Mesenchymal stem cell (in vitro differentiated cells and primary cell): ENCODE measurements around the gene VHLL.

Source experiments
- DNase-seq: peaks from one replicate; pipeline ENCODE4 v3.0.0-alpha.2; 2013
- H2AFZ ChIP-seq: one replicate; pipeline ENCODE4 v1.6.1; 2013; ENCODE audit warnings: low read depth, mild to moderate bottlenecking, control low read depth, inconsistent platforms, low read length, moderate library complexity
- H2AK5ac ChIP-seq: 2 replicates; pipeline ENCODE4 v1.6.1; 2013; ENCODE audit warnings: low read length, moderate library complexity, mild to moderate bottlenecking, inconsistent platforms; ENCODE audit not compliant: severe bottlenecking
- H2BK120ac ChIP-seq: one replicate; pipeline ENCODE4 v1.6.1; 2013; ENCODE audit warnings: low read depth, mild to moderate bottlenecking, inconsistent platforms, low read length, moderate library complexity
- H2BK12ac ChIP-seq, 2 experiments: one replicate each; pipeline ENCODE4 v1.6.1; 2013; ENCODE audit warnings: inconsistent platforms in 2 of 2, low read length in 2 of 2, mild to moderate bottlenecking in 2 of 2, moderate library complexity in 2 of 2, control low read depth in 1 of 2
- H2BK15ac ChIP-seq: one replicate; pipeline ENCODE4 v1.6.1; 2013; ENCODE audit warnings: mild to moderate bottlenecking, low read depth, inconsistent platforms; ENCODE audit not compliant: poor library complexity, severe bottlenecking
- H2BK5ac ChIP-seq: 2 replicates; pipeline ENCODE4 v1.6.1; 2013; ENCODE audit warnings: low read depth, mild to moderate bottlenecking, low read length, control low read depth, inconsistent platforms; ENCODE audit not compliant: poor library complexity, severe bottlenecking
- H3K14ac ChIP-seq, 2 experiments: one replicate each; pipeline ENCODE4 v1.6.1; 2013; ENCODE audit warnings: inconsistent platforms in 2 of 2, low read length in 2 of 2, control low read depth in 1 of 2, mild to moderate bottlenecking in 1 of 2, moderate library complexity in 1 of 2
- H3K18ac ChIP-seq, 2 experiments: one replicate each; pipeline ENCODE4 v1.6.1; 2013; ENCODE audit warnings: inconsistent platforms in 2 of 2, low read length in 2 of 2, control low read depth in 1 of 2, low read depth in 1 of 2, mild to moderate bottlenecking in 1 of 2
- H3K23ac ChIP-seq, 2 experiments: one replicate each; pipeline ENCODE4 v1.6.1; 2013; ENCODE audit warnings: inconsistent platforms in 2 of 2, low read length in 2 of 2, mild to moderate bottlenecking in 2 of 2, moderate library complexity in 2 of 2, control low read depth in 1 of 2
- H3K27ac ChIP-seq: 2 replicates; pipeline ENCODE4 v1.5.1; 2013; ENCODE audit warnings: mild to moderate bottlenecking, moderate library complexity, low read length, control low read depth, inconsistent platforms; ENCODE audit not compliant: poor library complexity, severe bottlenecking
- H3K27me3 ChIP-seq, 2 experiments: 2 replicates each; pipeline versions ENCODE4 v1.6.1 to v1.7.0; 2013; ENCODE audit warnings: low read length in 2 of 2, mild to moderate bottlenecking in 2 of 2, moderate library complexity in 2 of 2, control low read depth in 1 of 2, inconsistent platforms in 1 of 2; ENCODE audit not compliant: control insufficient read depth in 1 of 2, insufficient read depth in 1 of 2
- H3K36me3 ChIP-seq, 2 experiments: 2 replicates each; pipeline versions ENCODE4 v1.6.1 to v1.7.0; 2013; ENCODE audit warnings: low read length in 2 of 2, control low read depth in 1 of 2, inconsistent platforms in 1 of 2, low read depth in 1 of 2, mild to moderate bottlenecking in 1 of 2; ENCODE audit not compliant: insufficient read depth in 2 of 2, control insufficient read depth in 1 of 2
- H3K4ac ChIP-seq, 2 experiments: one replicate each; pipeline ENCODE4 v1.6.1; 2013; ENCODE audit warnings: inconsistent platforms in 2 of 2, low read length in 2 of 2, mild to moderate bottlenecking in 2 of 2, moderate library complexity in 2 of 2, control low read depth in 1 of 2, low read depth in 1 of 2
- H3K4me1 ChIP-seq: 2 replicates; pipeline ENCODE4 v1.6.1; 2013; ENCODE audit warnings: low read depth, low read length, control low read depth; ENCODE audit not compliant: control insufficient read depth, insufficient read depth
- H3K4me2 ChIP-seq: 2 replicates; pipeline ENCODE4 v1.6.1; 2013; ENCODE audit warnings: low read length, mild to moderate bottlenecking, inconsistent platforms; ENCODE audit not compliant: poor library complexity, severe bottlenecking
- H3K4me3 ChIP-seq, 2 experiments: 2 replicates each; pipeline versions ENCODE4 v1.5.1 to v1.7.0; 2013; ENCODE audit warnings: low read length in 2 of 2, mild to moderate bottlenecking in 2 of 2, control low read depth in 1 of 2, low read depth in 1 of 2; ENCODE audit not compliant: insufficient read depth in 1 of 2
- H3K79me1 ChIP-seq: replicated peaks from 2 replicates; pipeline ENCODE4 v1.6.1; 2013; ENCODE audit warnings: mild to moderate bottlenecking, control low read depth, low read length, inconsistent platforms; ENCODE audit not compliant: poor library complexity, severe bottlenecking
- H3K9ac ChIP-seq: 2 replicates; pipeline ENCODE4 v1.7.0; 2013; ENCODE audit warnings: mild to moderate bottlenecking, low read length, moderate library complexity
- H3K9me3 ChIP-seq: 2 replicates; pipeline ENCODE4 v1.7.0; 2013; ENCODE audit warnings: mild to moderate bottlenecking, low read length; ENCODE audit not compliant: control insufficient read depth
- H4K8ac ChIP-seq: one replicate; pipeline ENCODE4 v1.6.1; 2013; ENCODE audit warnings: inconsistent platforms, mild to moderate bottlenecking, low read length, moderate library complexity
- H4K91ac ChIP-seq: one replicate; pipeline ENCODE4 v1.6.1; 2013; ENCODE audit warnings: mild to moderate bottlenecking, low read length, inconsistent platforms
- WGBS: methylation state at CpG from one replicate; pipeline ENCODE4 v1.1.7; 2013; ENCODE audit warnings: mixed read lengths; 5-methylcytosine and 5-hydroxymethylcytosine counted together

VHLL gene

DNA sequence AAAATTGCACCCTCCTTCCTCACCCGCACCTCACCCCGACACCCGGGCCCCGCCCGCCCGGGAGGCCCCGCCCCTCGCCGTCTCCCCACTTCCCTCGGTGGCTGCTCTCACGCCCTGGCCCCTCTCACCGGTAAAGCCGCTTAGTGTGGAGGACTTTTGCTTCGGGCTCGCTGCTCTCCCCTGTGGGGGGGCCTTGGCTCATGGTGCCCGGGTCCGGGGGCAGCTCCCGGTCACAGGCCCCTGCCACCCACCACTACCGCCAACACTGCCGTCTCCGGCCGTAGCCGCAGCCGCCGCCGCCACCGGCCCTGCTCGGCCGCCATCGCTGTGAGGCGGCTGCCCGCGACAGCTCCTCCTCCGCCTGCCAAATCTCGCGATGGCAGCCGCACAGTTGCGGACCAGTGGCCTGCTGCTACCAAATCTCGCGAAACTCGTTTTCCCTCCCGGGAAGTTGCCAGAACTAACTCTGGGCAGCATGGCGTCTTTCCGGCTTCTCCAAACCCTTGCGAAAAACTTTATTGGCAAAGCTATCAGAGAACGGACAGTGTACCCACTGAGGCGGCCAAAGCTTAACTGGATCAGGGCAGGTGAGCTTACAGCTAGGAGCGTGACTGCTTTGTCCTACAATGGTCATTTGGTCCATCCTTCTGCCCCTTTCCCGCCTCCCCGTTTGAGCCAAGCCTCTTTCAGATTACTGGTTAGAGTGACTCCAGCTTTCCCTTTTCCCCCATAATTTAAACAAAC, 16.5 kb downstream of the VHLL start, which contains the start of gene SMG5:
Gene SMG5 (minus strand): TSS at position 347 of the 744 bp plus-strand sequence. CDS start 145 bp downstream, at position 202.
- Histone ChIP-seq H3K4me3 (peak within 1 kb of the TSS; percentile 89), H3K27me3 (no peaks in the 10 kb centered on the region), H3K36me3 (peaks cover 30 to 32% of the 10 kb centered on the region in 2 experiments), H4K91ac (peak within 1 kb of the TSS; percentile 87), H2BK5ac (peak within 1 kb of the TSS; percentile 66), H3K14ac (peak within 1 kb of the TSS; percentile 60 to 97), H3K18ac (peak within 1 kb of the TSS; percentile 88 to 89), H3K4me2 (peak within 1 kb of the TSS; percentile 83), H2AK5ac (peak within 1 kb of the TSS; percentile 37), H4K8ac (peak within 1 kb of the TSS; percentile 90), H3K79me1 (peaks cover 21% of the 10 kb centered on the region), H3K4ac (peak within 1 kb of the TSS; percentile 75 to 81), H2BK12ac (no peak within 1 kb of the TSS), H2BK120ac (peak within 1 kb of the TSS; percentile 68), H2AFZ (peak within 1 kb of the TSS; percentile 89), H3K23ac (no peak within 1 kb of the TSS), H3K27ac (peak within 1 kb of the TSS; percentile 66), H3K9me3 (no peaks in the 10 kb centered on the region), H3K9ac (peak within 1 kb of the TSS; percentile 89), H3K4me1 (peaks cover 9% of the 10 kb centered on the region), H2BK15ac (peak within 1 kb of the TSS; percentile 94)
- under 1% methylated on average over 50 of the region's 50 CpGs for WGBS
- peak; percentile 99 for DNase-seq

DNA sequence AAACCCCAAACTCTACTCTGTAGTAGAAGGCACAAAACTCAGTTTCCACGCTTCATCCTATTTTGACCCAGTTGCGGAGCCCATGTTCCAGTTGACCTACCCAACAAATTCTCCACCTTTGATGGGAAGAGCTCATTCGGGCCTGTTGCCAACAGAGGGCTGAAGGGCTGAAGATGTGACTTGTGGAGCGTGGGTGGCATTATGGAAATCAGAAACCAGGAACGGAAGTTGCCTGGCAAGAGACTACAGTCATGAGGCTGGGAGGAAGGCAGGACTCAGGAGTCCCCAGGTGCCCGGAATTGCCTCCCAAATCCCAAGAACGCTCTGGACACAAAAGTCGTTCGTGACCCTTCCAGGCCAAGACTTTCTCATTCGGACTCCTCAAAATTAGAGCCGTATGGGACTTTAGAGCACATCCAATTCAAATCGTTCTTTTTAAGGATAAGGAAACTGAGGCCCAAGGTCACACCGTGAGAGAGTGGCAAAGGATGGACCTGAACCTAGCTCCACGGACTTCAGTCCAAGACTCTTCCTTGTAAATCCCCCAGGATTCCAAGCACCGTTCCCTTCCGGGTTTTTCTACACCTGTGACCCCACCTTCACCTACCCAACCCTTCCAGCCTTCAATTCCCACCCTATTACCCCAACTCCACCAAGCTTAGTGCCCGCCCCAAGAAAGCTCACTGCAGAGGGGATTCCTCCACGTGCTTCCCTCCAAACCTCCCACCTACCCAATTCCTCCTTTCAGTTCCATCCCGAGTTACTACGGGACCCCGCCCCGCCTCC, 17.2 kb downstream of the VHLL start:
- Histone ChIP-seq H2AK5ac (peak overlapping the region; percentile 37), H2BK5ac (no peak overlapping the region), H2BK15ac (no peak overlapping the region), H3K23ac (no peak overlapping the region), H4K91ac (no peak overlapping the region), H3K4ac (peak overlapping the region in 1 of 2 experiments; percentile 71), H2BK12ac (no peak overlapping the region), H2BK120ac (no peak overlapping the region), H3K36me3 (peaks cover 37% of the 10 kb centered on the region in 2 experiments), H3K27ac (peak overlapping the region; percentile 10), H3K9ac (peak overlapping the region; percentile 89), H3K79me1 (peaks cover 25% of the 10 kb centered on the region), H3K4me3 (peak overlapping the region; percentile 89), H4K8ac (no peak overlapping the region), H3K4me2 (peak overlapping the region; percentile 83), H3K14ac (peak overlapping the region in 1 of 2 experiments; percentile 31), H3K9me3 (no peaks in the 10 kb centered on the region), H3K4me1 (peaks cover 9% of the 10 kb centered on the region), H3K18ac (peak overlapping the region in 1 of 2 experiments; percentile 79), H2AFZ (no peak overlapping the region), H3K27me3 (no peaks in the 10 kb centered on the region)
- peak; percentile 30 for DNase-seq
- WGBS, result 18% methylated on average over 22 of the region's 22 CpGs

DNA sequence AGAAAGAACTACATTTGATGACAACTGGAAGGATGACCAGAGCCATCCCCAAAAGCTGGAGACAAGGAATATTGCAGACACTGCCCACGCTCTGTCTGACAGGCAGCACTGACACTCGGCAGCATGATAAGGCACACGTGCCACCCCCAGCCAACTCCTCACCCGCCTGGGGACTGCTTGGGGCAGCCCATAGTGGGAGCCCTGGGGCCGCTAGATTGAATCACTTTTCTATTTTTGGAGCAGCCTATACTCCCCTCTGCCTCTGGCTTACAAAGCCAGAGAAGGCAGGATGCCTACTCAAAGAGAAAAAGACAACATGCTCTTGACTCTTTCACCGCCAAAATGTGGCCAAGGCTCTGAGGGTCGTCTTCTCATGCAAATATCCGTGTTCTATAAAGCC, 17.8 kb downstream of the VHLL start:
- Histone ChIP-seq H3K9ac (peak overlapping the region; percentile 89), H2AK5ac (no peak overlapping the region), H3K79me1 (peaks cover 25% of the 10 kb centered on the region), H4K8ac (no peak overlapping the region), H3K27me3 (no peaks in the 10 kb centered on the region), H4K91ac (no peak overlapping the region), H3K23ac (no peak overlapping the region), H3K36me3 (peaks cover 35 to 39% of the 10 kb centered on the region in 2 experiments), H2BK12ac (no peak overlapping the region), H2AFZ (no peak overlapping the region), H3K9me3 (no peaks in the 10 kb centered on the region), H2BK5ac (no peak overlapping the region), H3K4me1 (peaks cover 9% of the 10 kb centered on the region), H3K27ac (no peak overlapping the region), H2BK15ac (no peak overlapping the region), H2BK120ac (no peak overlapping the region), H3K14ac (no peak overlapping the region), H3K4ac (no peak overlapping the region), H3K4me2 (peak overlapping the region; percentile 83), H3K18ac (no peak overlapping the region), H3K4me3 (peak overlapping the region in 1 of 2 experiments; percentile 89)
- WGBS, result 53% methylated on average over 8 of the region's 8 CpGs
- peak; percentile 74 for DNase-seq

DNA sequence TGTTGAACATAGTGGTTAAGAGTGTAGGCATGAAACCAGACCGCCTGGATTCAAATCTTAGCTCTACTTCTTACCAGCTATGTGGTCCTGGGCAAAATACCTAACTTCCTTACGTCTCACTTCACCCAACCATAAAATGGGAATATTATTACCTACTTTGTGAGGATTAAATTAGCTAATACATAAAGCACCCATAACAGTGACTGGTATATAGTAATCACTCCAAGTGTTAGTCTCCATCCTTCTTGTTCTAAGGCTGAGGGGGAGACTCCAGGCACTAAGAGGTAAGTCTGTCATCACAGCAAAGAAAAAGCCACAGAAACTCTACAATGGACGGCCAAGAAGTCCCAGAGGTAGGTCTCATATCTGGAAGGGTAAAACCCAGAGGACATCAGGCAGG, 19.3 kb downstream of the VHLL start:
- WGBS, result 92% methylated on average over 1 of the region's 3 CpGs
- peaks cover 29 to 45% of the 10 kb centered on the region in 2 experiments for H3K36me3 ChIP-seq

More for the DNA sequence above, 19.3 kb downstream of the VHLL start:
- no peak overlapping the region for H4K8ac ChIP-seq
- no peak overlapping the region for H3K4me3 ChIP-seq
- no peak overlapping the region for H2AK5ac ChIP-seq
- no peak overlapping the region for H3K18ac ChIP-seq
- H2BK15ac ChIP-seq, result no peak overlapping the region
- H3K27ac ChIP-seq, result no peak overlapping the region
- H3K23ac ChIP-seq, result no peak overlapping the region
- peaks cover 9% of the 10 kb centered on the region for H3K4me1 ChIP-seq
- no peak overlapping the region for H3K14ac ChIP-seq
- no peak for DNase-seq
- no peak overlapping the region for H2AFZ ChIP-seq
- H4K91ac ChIP-seq, result no peak overlapping the region
- no peak overlapping the region for H3K4me2 ChIP-seq
- H3K79me1 ChIP-seq, result peaks cover 24% of the 10 kb centered on the region
- H3K4ac ChIP-seq, result no peak overlapping the region
- H2BK5ac ChIP-seq, result no peak overlapping the region
- H2BK12ac ChIP-seq, result no peak overlapping the region
- H2BK120ac ChIP-seq, result no peak overlapping the region
- H3K27me3 ChIP-seq, result no peaks in the 10 kb centered on the region
- no peak overlapping the region for H3K9ac ChIP-seq
- no peaks in the 10 kb centered on the region for H3K9me3 ChIP-seq
